SK-N-SH (cell line): ENCODE data around the gene ANAPC2. TPM values are rescaled to one million over a fixed set of nuclear protein-coding genes. Genes with fewer than 3 reads are reported as not detected.

Source experiments
- CTCF ChIA-PET: fragments of 300-600, 350-600 bp; formaldehyde crosslinking; extraction: SDS; loops from one replicate; lab custom pipeline; 2021; lab: Yijun Ruan, JAX
- POLR2A ChIA-PET: fragments of 350-600 bp; sonication (Branson Sonifier 250); formaldehyde crosslinking; extraction: SDS; loops from one replicate; lab custom pipeline; 2020; ENCODE audit warnings: antibody characterized with exemption, inconsistent platforms; lab: Yijun Ruan, JAX
- DNase-seq: peaks from one replicate; pipeline ENCODE4 v3.0.0; 2012
- H2AFZ ChIP-seq: fragments of 200-600 bp; sonication (generic); 2 replicates; pipeline ENCODE4 v1.8.1; 2016; ENCODE audit warnings: antibody characterized with exemption, mild to moderate bottlenecking, low read depth
- H3F3A ChIP-seq: fragments of 200-600 bp; sonication (generic); replicated peaks from 2 replicates; pipeline ENCODE3; 2016; ENCODE audit warnings: antibody characterized with exemption, mild to moderate bottlenecking; ENCODE audit not compliant: insufficient read depth
- H3K27ac ChIP-seq, 2 experiments: fragments of 200-500 bp in 1 of 2; fragments of 200-600 bp in 1 of 2; sonication (Bioruptor generic) in 1 of 2; sonication (generic), shearing (Covaris generic) in 1 of 2; 2 replicates each; pipeline versions ENCODE4 v1.5.1 to v1.6.1; 2014 to 2016; ENCODE audit warnings: low read depth in 2 of 2, inconsistent platforms in 1 of 2, low read length in 1 of 2, mild to moderate bottlenecking in 1 of 2, mixed read lengths in 1 of 2
- H3K27me3 ChIP-seq: fragments of 200-600 bp; sonication (generic), shearing (Covaris generic); 2 replicates; pipeline ENCODE4 v1.6.1; 2016; ENCODE audit warnings: mixed run types; ENCODE audit not compliant: insufficient read depth
- H3K36me3 ChIP-seq, 2 experiments: fragments of 200-500 bp in 1 of 2; fragments of 200-600 bp in 1 of 2; sonication (Bioruptor generic) in 1 of 2; sonication (generic) in 1 of 2; replicated peaks in 1 of 2; 2 replicates each; pipeline versions ENCODE3 to v1.5.1; 2014 to 2016; ENCODE audit warnings: low read length in 1 of 2, mild to moderate bottlenecking in 1 of 2; ENCODE audit not compliant: insufficient read depth in 2 of 2, control insufficient read depth in 1 of 2
- H3K4me1 ChIP-seq, 2 experiments: fragments of 200-500 bp in 1 of 2; fragments of 200-600 bp in 1 of 2; sonication (Bioruptor generic) in 1 of 2; sonication (generic), shearing (Covaris generic) in 1 of 2; 2 replicates each; pipeline versions ENCODE4 v1.5.1 to v1.6.1; 2014 to 2016; ENCODE audit warnings: low read depth in 1 of 2, low read length in 1 of 2, mixed run types in 1 of 2; ENCODE audit not compliant: insufficient read depth in 2 of 2, control insufficient read depth in 1 of 2
- H3K4me2 ChIP-seq: fragments of 200-600 bp; sonication (generic), shearing (Covaris generic); 2 replicates; pipeline ENCODE4 v1.6.1; 2017; ENCODE audit warnings: mixed run types
- H3K4me3 ChIP-seq, 2 experiments: fragments of 200-500 bp in 1 of 2; fragments of 200-600 bp in 1 of 2; sonication (Bioruptor generic) in 1 of 2; sonication (generic), shearing (Covaris generic) in 1 of 2; 2 replicates each; pipeline versions ENCODE4 v1.5.1 to v1.8.1; 2014 to 2016; ENCODE audit warnings: low read depth in 2 of 2, inconsistent platforms in 1 of 2, low read length in 1 of 2, mild to moderate bottlenecking in 1 of 2, mixed read lengths in 1 of 2, moderate library complexity in 1 of 2
- H3K79me2 ChIP-seq: fragments of 200-600 bp; sonication (generic); 2 replicates; pipeline ENCODE4 v1.8.1; 2017; ENCODE audit warnings: mild to moderate bottlenecking; ENCODE audit not compliant: insufficient read depth
- H3K9ac ChIP-seq: fragments of 200-600 bp; sonication (generic); 2 replicates; pipeline ENCODE4 v1.6.1; 2017; ENCODE audit warnings: mixed run types
- H3K9me2 ChIP-seq: fragments of 200-600 bp; sonication (generic); 2 replicates; pipeline ENCODE4 v1.6.1; 2017; ENCODE audit warnings: mixed run types
- H3K9me3 ChIP-seq: fragments of 200-600 bp; sonication (generic); 2 replicates; pipeline ENCODE4 v1.6.1; 2017; ENCODE audit warnings: mixed run types, mild to moderate bottlenecking, moderate library complexity
- H4K20me1 ChIP-seq: fragments of 200-600 bp; sonication (generic); 2 replicates; pipeline ENCODE4 v1.6.1; 2017; ENCODE audit warnings: mild to moderate bottlenecking, mixed run types; ENCODE audit not compliant: insufficient read depth
- ELF1 ChIP-seq: IDR thresholded peaks from 2 replicates; pipeline ENCODE4 v1.4.0; 2012
- EP300 ChIP-seq, 2 experiments: IDR thresholded peaks; 2 replicates each; pipeline versions ENCODE4 v1.4.0 to v1.6.1; 2012; ENCODE audit warnings: borderline replicate concordance in 1 of 2, low read depth in 1 of 2, low read length in 1 of 2
- FOXM1 ChIP-seq: IDR thresholded peaks from 2 replicates; pipeline ENCODE4 v1.4.0; 2012; ENCODE audit warnings: low read depth, mild to moderate bottlenecking
- GABPA ChIP-seq: IDR thresholded peaks from 2 replicates; pipeline ENCODE4 v1.4.0; 2012; ENCODE audit warnings: low read depth, mild to moderate bottlenecking
- IRF3 ChIP-seq: fragments of 150-350 bp; IDR thresholded peaks from 2 replicates; pipeline ENCODE4 v1.6.1; 2016; ENCODE audit warnings: mild to moderate bottlenecking, low read depth, low read length
- JUND ChIP-seq: IDR thresholded peaks from 2 replicates; pipeline ENCODE4 v1.4.0; 2012
- POLR2AphosphoS5 ChIP-seq: IDR thresholded peaks from 2 replicates; pipeline ENCODE4 v1.6.1; 2012; ENCODE audit warnings: low read depth, low read length
- RCOR1 ChIP-seq: fragments of 150-350 bp; IDR thresholded peaks from 2 replicates; pipeline ENCODE4 v1.6.1; 2017; ENCODE audit warnings: antibody characterized with exemption, low read length
- RXRA ChIP-seq: IDR thresholded peaks from 2 replicates; pipeline ENCODE4 v1.4.0; 2012; ENCODE audit warnings: low read depth, mild to moderate bottlenecking, borderline replicate concordance
- SMC3 ChIP-seq: IDR thresholded peaks from 2 replicates; pipeline ENCODE4 v1.6.1; 2012; ENCODE audit warnings: low read depth, low read length, improper control_type of control experiment
- TCF12 ChIP-seq: IDR thresholded peaks from 2 replicates; pipeline ENCODE4 v1.4.0; 2012
- USF2 ChIP-seq: fragments of 150-350 bp; IDR thresholded peaks from 2 replicates; pipeline ENCODE4 v1.6.1; 2017; ENCODE audit warnings: antibody characterized with exemption, low read length, low read depth, borderline replicate concordance
- ZBTB33 ChIP-seq: IDR thresholded peaks from 2 replicates; pipeline ENCODE4 v1.4.0; 2012; ENCODE audit warnings: low read depth, borderline replicate concordance
- WGBS: methylation state at CpG from one replicate; pipeline ENCODE4 v1.1.6; 2017; ENCODE audit warnings: low lambda C conversion rate; 5-methylcytosine and 5-hydroxymethylcytosine counted together
- polyA plus RNA-seq, 3 experiments: library from polyadenylated mRNA; depleted of rRNA; stranded (reverse); fragments of >200 nt; gene quantifications; 2 replicates each; pipeline ENCODE4 v1.2.3, GENCODE V29; 2012
- TF ChIP-seq, protein P1 (sequence below): IDR thresholded peaks from 2 replicates; pipeline ENCODE4; 2012
- TF ChIP-seq, protein P2 (sequence below): fragments of 200-600 bp; sonication (generic); IDR thresholded peaks from 2 replicates; pipeline ENCODE4 v1.6.1; 2017; ENCODE audit warnings: antibody characterized with exemption, mild to moderate bottlenecking, moderate library complexity

Gene ANAPC2
- polyA plus RNA-seq, 1 of the 3 experiments (the other 2 are of a cell fraction) = 35.1 TPM

DNA sequence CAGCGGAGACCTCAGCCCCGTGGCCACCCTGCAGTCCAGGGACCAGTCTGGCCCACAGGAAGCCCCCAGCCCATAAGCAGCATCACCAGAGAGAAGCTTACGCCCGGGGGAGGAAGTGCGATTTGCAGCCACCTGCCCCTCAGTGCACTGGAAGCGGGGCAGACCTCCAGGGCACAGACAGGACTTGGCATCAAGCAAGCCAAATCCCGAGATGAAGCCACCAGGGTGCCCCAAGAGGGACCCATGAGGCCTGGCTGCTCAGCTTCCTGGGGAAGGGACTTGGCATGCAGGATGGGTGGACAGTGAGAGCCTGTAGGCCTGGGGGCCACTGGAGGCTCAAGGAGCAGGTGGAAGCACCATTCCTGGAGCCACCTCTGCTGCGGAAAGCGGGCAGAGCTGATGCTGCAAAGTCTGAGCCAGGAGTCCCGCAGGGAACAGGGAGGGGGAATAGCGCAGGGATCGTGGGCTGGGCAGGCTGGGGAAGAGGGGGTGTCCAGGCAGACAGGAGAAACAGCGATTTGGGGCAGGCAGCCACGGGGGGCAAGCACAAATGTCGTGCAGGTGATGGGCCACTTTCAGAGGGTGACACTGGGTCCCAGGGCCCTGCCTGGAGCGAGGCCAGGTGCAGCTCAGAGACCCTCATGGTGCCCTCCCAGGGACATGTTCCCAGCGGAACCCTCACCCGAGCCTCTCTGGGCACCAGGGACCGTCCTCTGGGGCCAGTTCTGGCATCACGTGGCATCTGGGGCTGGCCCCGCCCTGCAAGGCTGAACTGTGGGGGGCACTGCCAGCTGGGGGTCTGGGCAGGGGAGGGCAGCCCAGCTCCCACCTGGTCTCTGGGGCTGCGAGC lies 21.8 kb downstream of the ANAPC2 start (continued):
- TF ChIP-seq IRF3 = no peak
- TF ChIP-seq ELF1 = no peak

GRCh38 chr9:137165250-137165836 lies 23.0 kb downstream of the ANAPC2 start:
- POLR2A ChIA-PET = no interaction called here
- H3K27me3 ChIP-seq = peaks cover 37% of the 10 kb centered on the region
- H3K9ac ChIP-seq = no peak overlapping the region

More at GRCh38 chr9:137165250-137165836, 23.0 kb downstream of the ANAPC2 start:
- CTCF ChIA-PET = no interaction called here
- Histone ChIP-seq H3K27ac (no peak overlapping the region), H3K4me1 (peaks cover 0 to 4% of the 10 kb centered on the region in 2 experiments; a peak in 1 of 4 replicates), H3K36me3 (no peaks in the 10 kb centered on the region), H3K9me3 (no peaks in the 10 kb centered on the region), H3K9me2 (no peaks in the 10 kb centered on the region), H3K4me3 (no peak overlapping the region), H3K4me2 (no peak overlapping the region), H3K79me2 (no peaks in the 10 kb centered on the region), H4K20me1 (no peaks in the 10 kb centered on the region), H3F3A (no peaks in the 10 kb centered on the region), H2AFZ (no peak overlapping the region)
- TF ChIP-seq GABPA (no peak), RCOR1 (no peak), EP300 (IDR thresholded peaks at IDR 0.05; ENCODE audit: borderline replicate concordance in 1 of 2, low read depth in 1 of 2, low read length in 1 of 2) (no peak), USF2 (no peak), FOXM1 (no peak), RXRA (no peak), POLR2AphosphoS5 (no peak), JUND (no peak), TCF12 (no peak), IRF3 (no peak), SMC3 (no peak), ZBTB33 (no peak)
- TF ChIP-seq, protein P1, sequence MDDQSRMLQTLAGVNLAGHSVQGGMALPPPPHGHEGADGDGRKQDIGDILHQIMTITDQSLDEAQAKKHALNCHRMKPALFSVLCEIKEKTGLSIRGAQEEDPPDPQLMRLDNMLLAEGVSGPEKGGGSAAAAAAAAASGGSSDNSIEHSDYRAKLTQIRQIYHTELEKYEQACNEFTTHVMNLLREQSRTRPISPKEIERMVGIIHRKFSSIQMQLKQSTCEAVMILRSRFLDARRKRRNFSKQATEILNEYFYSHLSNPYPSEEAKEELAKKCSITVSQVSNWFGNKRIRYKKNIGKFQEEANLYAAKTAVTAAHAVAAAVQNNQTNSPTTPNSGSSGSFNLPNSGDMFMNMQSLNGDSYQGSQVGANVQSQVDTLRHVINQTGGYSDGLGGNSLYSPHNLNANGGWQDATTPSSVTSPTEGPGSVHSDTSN = no peak
- TF ChIP-seq, protein P2, sequence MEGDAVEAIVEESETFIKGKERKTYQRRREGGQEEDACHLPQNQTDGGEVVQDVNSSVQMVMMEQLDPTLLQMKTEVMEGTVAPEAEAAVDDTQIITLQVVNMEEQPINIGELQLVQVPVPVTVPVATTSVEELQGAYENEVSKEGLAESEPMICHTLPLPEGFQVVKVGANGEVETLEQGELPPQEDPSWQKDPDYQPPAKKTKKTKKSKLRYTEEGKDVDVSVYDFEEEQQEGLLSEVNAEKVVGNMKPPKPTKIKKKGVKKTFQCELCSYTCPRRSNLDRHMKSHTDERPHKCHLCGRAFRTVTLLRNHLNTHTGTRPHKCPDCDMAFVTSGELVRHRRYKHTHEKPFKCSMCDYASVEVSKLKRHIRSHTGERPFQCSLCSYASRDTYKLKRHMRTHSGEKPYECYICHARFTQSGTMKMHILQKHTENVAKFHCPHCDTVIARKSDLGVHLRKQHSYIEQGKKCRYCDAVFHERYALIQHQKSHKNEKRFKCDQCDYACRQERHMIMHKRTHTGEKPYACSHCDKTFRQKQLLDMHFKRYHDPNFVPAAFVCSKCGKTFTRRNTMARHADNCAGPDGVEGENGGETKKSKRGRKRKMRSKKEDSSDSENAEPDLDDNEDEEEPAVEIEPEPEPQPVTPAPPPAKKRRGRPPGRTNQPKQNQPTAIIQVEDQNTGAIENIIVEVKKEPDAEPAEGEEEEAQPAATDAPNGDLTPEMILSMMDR = no peak
- 83% methylated on average over 29 of the region's 32 CpGs for WGBS
- no peak for DNase-seq
